IMR-90 (cell line): ENCODE data around the gene ITPR3. TPM values are rescaled to one million over a fixed set of nuclear protein-coding genes. Genes with fewer than 3 reads are reported as not detected.

ENCODE experiments used
- CTCF ChIP-seq: conservative IDR thresholded peaks from 2 replicates; pipeline ENCODE4 v1.5.1; 2012; ENCODE audit warnings: mild to moderate bottlenecking, low read depth, low read length, improper control_type of control experiment
- RCOR1 ChIP-seq: IDR thresholded peaks from 2 replicates; pipeline ENCODE4 v1.6.1; 2012; ENCODE audit warnings: mild to moderate bottlenecking, low read length, improper control_type of control experiment; ENCODE audit not compliant: insufficient replicate concordance
- polyA plus RNA-seq, 3 experiments: library from polyadenylated mRNA; depleted of rRNA; stranded (reverse); fragments of >200 nt; gene quantifications; 2 replicates each; pipeline ENCODE4 v1.2.3, GENCODE V29; 2012; ENCODE audit warnings: low replicate concordance in 1 of 3
- total RNA-seq: library from RNA; depleted of rRNA; stranded (reverse); fragments of >200 nt; gene quantifications from 2 replicates; pipeline ENCODE4 v1.2.3, GENCODE V29; 2012
- TF ChIP-seq, protein P1 (sequence below): fragments of 150-350 bp; IDR thresholded peaks from 2 replicates; pipeline ENCODE4 v1.6.1; 2016; ENCODE audit warnings: low read depth, mild to moderate bottlenecking, low read length, moderate library complexity, borderline replicate concordance

The ITPR3 gene
- total and polyA plus RNA-seq, 2 of the 4 experiments (the other 2 are of a cell fraction): 1.6 to 3.7 TPM

- TF ChIP-seq CTCF (no peak), RCOR1 (no peak)
- TF ChIP-seq, protein P1, sequence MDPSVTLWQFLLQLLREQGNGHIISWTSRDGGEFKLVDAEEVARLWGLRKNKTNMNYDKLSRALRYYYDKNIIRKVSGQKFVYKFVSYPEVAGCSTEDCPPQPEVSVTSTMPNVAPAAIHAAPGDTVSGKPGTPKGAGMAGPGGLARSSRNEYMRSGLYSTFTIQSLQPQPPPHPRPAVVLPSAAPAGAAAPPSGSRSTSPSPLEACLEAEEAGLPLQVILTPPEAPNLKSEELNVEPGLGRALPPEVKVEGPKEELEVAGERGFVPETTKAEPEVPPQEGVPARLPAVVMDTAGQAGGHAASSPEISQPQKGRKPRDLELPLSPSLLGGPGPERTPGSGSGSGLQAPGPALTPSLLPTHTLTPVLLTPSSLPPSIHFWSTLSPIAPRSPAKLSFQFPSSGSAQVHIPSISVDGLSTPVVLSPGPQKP: no peak
Observed at GRCh38 chr6:33704215-33705066, 83.3 kb downstream of the ITPR3 start (continued).
